ENCODE measurements around the gene FPGS.
A peak's percentile ranks its signal among the peaks of the same experiment; 100 is the strongest.
"Not testable (repeated sequence)": the region's sequence is repeated elsewhere in the genome, so short reads cannot be mapped to it uniquely, and the experiment has no call there.

The FPGS gene

GRCh38 chr9:127771570-127772189 lies 31.0 kb upstream of the FPGS start:
- no peak for DNase-seq

- DNase-seq, result no peak
These were observed 30.1 kb upstream of the FPGS start for GRCh38 chr9:127772603-127773002.

- no peak for DNase-seq
These were observed 29.4 kb upstream of the FPGS start for GRCh38 chr9:127773272-127773671.

- DNase-seq, result no peak
These were observed 28.7 kb upstream of the FPGS start for GRCh38 chr9:127773981-127774380.

- DNase-seq, result no peak
These were observed 26.3 kb upstream of the FPGS start for GRCh38 chr9:127776195-127776923.

GRCh38 chr9:127776924-127777289 lies 25.8 kb upstream of the FPGS start:
- no peak for DNase-seq

GRCh38 chr9:127777368-127777980 lies 25.2 kb upstream of the FPGS start:
- no peak for DNase-seq

GRCh38 chr9:127778280-127779135 lies 24.2 kb upstream of the FPGS start, which contains the start of gene SH2D3C:
SH2D3C (minus strand) TSS chr9:127778666; CDS start chr9:127778627, 39 bp downstream.
- no peak for DNase-seq

GRCh38 chr9:127779136-127779981 lies 23.3 kb upstream of the FPGS start:
- no peak for DNase-seq

GRCh38 chr9:127780126-127780885 lies 22.4 kb upstream of the FPGS start:
- DNase-seq, result no peak

GRCh38 chr9:127780909-127781308 lies 21.8 kb upstream of the FPGS start:
- DNase-seq, result not testable (repeated sequence)

- no peak for DNase-seq
These were observed 20.9 kb upstream of the FPGS start for GRCh38 chr9:127781806-127782205.

- DNase-seq, result no peak
These were observed 19.3 kb upstream of the FPGS start for GRCh38 chr9:127783111-127784008.

- DNase-seq, result peak; percentile 57
These were observed 17.4 kb upstream of the FPGS start for GRCh38 chr9:127785023-127785932.

- peak; percentile 59 for DNase-seq
These were observed 16.5 kb upstream of the FPGS start, which contains the start of gene CDK9 for GRCh38 chr9:127785933-127786772. CDK9 (plus strand) TSS chr9:127786034; CDS start chr9:127786149, 115 bp downstream.

GRCh38 chr9:127786773-127787104 lies 15.9 kb upstream of the FPGS start:
- DNase-seq, result no peak

- no peak for DNase-seq
These were observed 14.2 kb upstream of the FPGS start for GRCh38 chr9:127788337-127789011.

- DNase-seq, result no peak
These were observed 13.5 kb upstream of the FPGS start for GRCh38 chr9:127789179-127789578.
